Heart left ventricle (tissue), 16 donors: ENCODE data around the gene TCF23. TPM values are rescaled to one million over a fixed set of nuclear protein-coding genes. Genes with fewer than 3 reads are reported as not detected.

Experiments used
- ATAC-seq, 4 donors: fragments of 200-7000 bp; cut with Tn5 transposase; one replicate each; pipeline ENCODE4 v1.9.1; 2020 to 2022; ENCODE audit warnings: moderate library complexity in 4 of 4, mild to moderate bottlenecking in 3 of 4, moderate number of reproducible peaks in 1 of 4
- DNase-seq, 5 donors: peaks; one replicate each; pipeline ENCODE4 v3.0.0-alpha.2; 2020
- H3K27ac ChIP-seq, 12 donors: fragments of 200-600 bp; sonication (generic) in 4 of 12; one replicate each; pipeline versions ENCODE4 v1.5.0 to v1.8.0; 2016 to 2022; ENCODE audit warnings: mild to moderate bottlenecking in 2 of 12
- H3K27me3 ChIP-seq, 9 donors: fragments of 200-600 bp; sonication (generic) in 2 of 9; one replicate each; pipeline versions ENCODE4 v1.5.1 to v1.8.0; 2016 to 2022; ENCODE audit warnings: mild to moderate bottlenecking in 3 of 9
- H3K36me3 ChIP-seq, 9 donors: fragments of 200-600 bp; sonication (generic) in 2 of 9; one replicate each; pipeline versions ENCODE4 v1.5.0 to v1.8.0; 2018 to 2022; ENCODE audit warnings: mild to moderate bottlenecking in 2 of 9
- H3K4me1 ChIP-seq, 12 donors: fragments of 200-600 bp; sonication (generic) in 4 of 12; one replicate each; pipeline versions ENCODE4 v1.5.0 to v1.8.0; 2016 to 2022; ENCODE audit warnings: mild to moderate bottlenecking in 3 of 12
- H3K4me3 ChIP-seq, 12 donors: fragments of 200-600 bp; sonication (generic) in 4 of 12; one replicate each; pipeline versions ENCODE4 v1.5.0 to v1.8.0; 2017 to 2022; ENCODE audit warnings: mild to moderate bottlenecking in 9 of 12, moderate library complexity in 4 of 12
- H3K9me3 ChIP-seq, 12 donors: fragments of 200-600 bp; sonication (generic) in 4 of 12; one replicate each; pipeline versions ENCODE4 v1.5.0 to v1.8.0; 2016 to 2022; ENCODE audit warnings: mild to moderate bottlenecking in 1 of 12
- CTCF ChIP-seq, 12 donors: fragments of 200-600 bp; sonication (generic) in 4 of 12; IDR thresholded peaks; one replicate each; pipeline versions ENCODE4 v1.5.0 to v1.8.0; 2018 to 2022; ENCODE audit warnings: antibody characterized with exemption in 12 of 12, mild to moderate bottlenecking in 5 of 12
- POLR2A ChIP-seq, 2 donors: fragments of 450-650 bp; IDR thresholded peaks; one replicate each; pipeline ENCODE4 v1.6.1; 2017; ENCODE audit warnings: antibody characterized with exemption in 2 of 2, mild to moderate bottlenecking in 2 of 2, moderate library complexity in 2 of 2
- WGBS, 4 donors: extraction: QIAGEN DNeasy Blood & Tissue Kit in 2 of 4; methylation state at CpG; one replicate each; pipeline versions ENCODE4 v1.1.5 to v1.1.7; 2013 to 2018; 5-methylcytosine and 5-hydroxymethylcytosine counted together
- intact Hi-C, 10 donors: fragments of 100-400 bp; cut with DNase I; formaldehyde crosslinking; loops; one replicate each; pipeline versions ENCODE4 v1.11.1 to v1.14.2; 2022
- polyA plus RNA-seq, 2 donors: library from polyadenylated mRNA; stranded (reverse); fragments of 200-250 nt; gene quantifications; one replicate each; pipeline ENCODE4 v1.2.3, GENCODE V29; 2013
- total RNA-seq, 9 donors: library from RNA; depleted of rRNA in 2 of 9; stranded (reverse); fragments of >200 nt in 2 of 9; fragmentation: NEBNext Ultra II Directional in 3 of 9; extraction: Animal tissue kit (Norgen Biotek cat#: 25700) in 3 of 9; gene quantifications; one replicate each; pipeline versions ENCODE4 v1.1.0 to v1.2.4, GENCODE V29; 2016 to 2023
- donor health status: ischemic (EF 13 %, LVEDD 7.1; RV severe dilation, severe dysfunction).
- donor health status: healthy with polysubstance abuse.
- donor health status: DM: no; HTN: yes; CAD: no.
- donor health status: DM: no; HTN: no; CAD: no.
- donor health status: ischemic (EF 25% LVEDD 6.9; RV normal size, moderate dysfunction).
- donor health status: ischemic (EF 25% LVEDD 5.7; RV mildly dilated, moderate dysfunction).
- donor health status: healthy.
- donor health status: DM: yes; HTN: yes; CAD: no.
- donor health status: ischemic (EF 35%, LVEDD 5.7; RV mildly dilated, moderate dysfunction).
- donor health status: nonischemic (EF 11% LVEDD 7.7; RV severe dilation, severe dysfunction).
- donor health status: DM: yes; HTN: yes; CAD: no.
- donor health status: PGD.
- donor health status: ischemic (EF 29% LVEDD 5.4; RV normal size, mild dysfunction).
- donor health status: nonischemic (EF 23%, LVEDD 6.1; RV moderate dilation, normal function).

TCF23 gene
- total and polyA plus RNA-seq, 11 donors = 0.04 to 0.85 (median 0.07) TPM; not detected in 6

DNA sequence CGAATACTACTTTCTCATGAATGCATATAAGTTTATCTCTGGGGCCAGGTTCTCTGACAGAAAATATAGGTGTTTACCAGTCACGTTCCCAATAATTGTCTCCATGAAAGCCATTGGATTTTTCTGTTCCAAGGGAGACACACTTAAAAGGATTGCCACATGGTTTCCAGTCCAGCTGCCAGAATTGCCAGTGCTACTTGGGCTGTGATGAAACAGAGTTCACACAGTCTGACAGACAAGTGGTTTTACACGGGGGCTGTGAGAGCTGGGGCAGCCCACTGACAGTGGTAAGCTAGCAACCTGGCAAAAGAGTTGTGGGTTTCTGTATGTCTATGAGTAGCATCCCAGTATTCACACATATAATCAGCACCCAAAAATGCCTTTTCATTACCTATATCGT lies 35.3 kb downstream of the TCF23 start:
- peak in 2 of 5 donors; percentile 44 to 54 for DNase-seq
- H3K27ac ChIP-seq = peak overlapping the region in 3 of 12 donors; percentile 15 to 65 (median 26)
- no peak overlapping the region for H3K4me3 ChIP-seq
- H3K9me3 ChIP-seq = no peaks in the 10 kb centered on the region
- TF ChIP-seq POLR2A (IDR thresholded peaks at IDR 0.05) (no peak), CTCF (IDR thresholded peaks at IDR 0.05) (no peak)
- peaks cover 0 to 7% (median 0%) of the 10 kb centered on the region in 9 donors for H3K27me3 ChIP-seq
- peak in 3 of 4 donors; percentile 76 to 87 (median 77) for ATAC-seq
- WGBS, 4 donors = 60 to 69% (median 65%) methylated on average over 4 of the region's 4 CpGs
- peaks cover 0 to 18% (median 9%) of the 10 kb centered on the region in 12 donors for H3K4me1 ChIP-seq
- H3K36me3 ChIP-seq = no peaks in the 10 kb centered on the region
- intact Hi-C loops = no loop called here

DNA sequence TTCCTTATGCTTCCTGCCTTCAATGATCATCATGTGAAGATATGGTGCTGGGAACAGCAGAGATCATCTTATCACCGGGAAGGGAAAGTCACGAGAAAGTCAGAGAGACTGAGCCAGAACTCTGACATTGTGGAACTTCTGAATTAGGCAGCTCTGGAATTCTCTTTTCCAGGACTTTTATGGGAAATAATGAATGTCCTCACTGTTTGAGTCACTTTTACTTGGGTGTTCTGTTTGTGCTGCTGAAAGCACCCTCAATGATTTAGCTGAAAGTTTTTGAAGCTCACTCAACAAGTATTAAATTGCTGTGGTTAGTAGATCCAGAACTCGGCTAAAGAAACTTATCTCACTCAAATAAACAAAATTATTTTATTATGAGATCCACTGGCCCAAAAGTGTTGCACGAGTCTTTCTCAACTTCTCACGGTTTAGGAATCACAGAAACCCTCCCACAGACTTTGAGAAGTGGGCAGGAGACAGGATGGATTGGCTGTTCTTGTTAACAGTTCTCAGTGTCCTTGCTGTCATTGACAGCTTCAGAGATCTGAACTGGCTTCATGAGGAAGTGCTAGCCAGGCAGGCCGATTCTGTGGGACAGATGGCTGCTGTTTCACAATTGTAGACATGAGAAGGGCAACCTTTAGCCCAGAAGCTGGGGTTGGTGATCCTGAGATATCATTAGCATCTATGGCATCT lies 36.7 kb downstream of the TCF23 start:
- no peak for TF ChIP-seq POLR2A (IDR thresholded peaks at IDR 0.05)
- no peak for TF ChIP-seq CTCF (IDR thresholded peaks at IDR 0.05)
- H3K9me3 ChIP-seq = no peaks in the 10 kb centered on the region
- H3K36me3 ChIP-seq = no peaks in the 10 kb centered on the region
- WGBS, 4 donors = 9 to 26% (median 14%) methylated on average over 6 of the region's 6 CpGs
- H3K27me3 ChIP-seq = no peaks in the 10 kb centered on the region
- H3K27ac ChIP-seq = peak overlapping the region in 8 of 12 donors; percentile 1 to 65 (median 51)
- intact Hi-C loops = no loop called here
- ATAC-seq (peak; percentile 44 to 83 (median 72)), DNase-seq (no peak)
- H3K4me1 ChIP-seq = peaks cover 0 to 18% (median 9%) of the 10 kb centered on the region in 12 donors
- H3K4me3 ChIP-seq = no peak overlapping the region

GRCh38 chr2:27186613-27187345 lies 38.0 kb downstream of the TCF23 start:
- Histone ChIP-seq H3K9me3 (no peaks in the 10 kb centered on the region), H3K4me3 (no peak overlapping the region), H3K36me3 (no peaks in the 10 kb centered on the region), H3K4me1 (peaks cover 0 to 18% (median 9%) of the 10 kb centered on the region in 12 donors), H3K27ac (no peak overlapping the region), H3K27me3 (no peaks in the 10 kb centered on the region)
- TF ChIP-seq POLR2A (IDR thresholded peaks at IDR 0.05) (no peak), CTCF (IDR thresholded peaks at IDR 0.05) (no peak)
- DNase-seq (no peak), ATAC-seq (no peak)
- 68 to 76% (median 73%) methylated on average over 6 of the region's 6 CpGs for WGBS, 4 donors
- intact Hi-C loops = no loop called here

GRCh38 chr2:27189989-27190388 lies 41.2 kb downstream of the TCF23 start:
- H3K27ac ChIP-seq = no peak overlapping the region
- TF ChIP-seq POLR2A (IDR thresholded peaks at IDR 0.05) (no peak), CTCF (IDR thresholded peaks at IDR 0.05) (no peak)
- H3K36me3 ChIP-seq = no peaks in the 10 kb centered on the region
- no peaks in the 10 kb centered on the region for H3K27me3 ChIP-seq
- DNase-seq (no peak), ATAC-seq (no peak)
- intact Hi-C loops = loop anchor here in 9 of 10 donors (2.0 to 10.0 kb wide), 5 partner anchors 91 to 228 kb away; no protein-coding TSS in a partner anchor
- H3K9me3 ChIP-seq = no peaks in the 10 kb centered on the region
- WGBS, 4 donors = 83 to 91% (median 88%) methylated on average over 8 of the region's 8 CpGs
- no peak overlapping the region for H3K4me3 ChIP-seq
- H3K4me1 ChIP-seq = peaks cover 0 to 10% (median 7%) of the 10 kb centered on the region in 12 donors
